GM18511 (cell line): ENCODE results near the gene MYL12B.
"Not testable (repeated sequence)": the region's sequence is repeated elsewhere in the genome, so short reads cannot be mapped to it uniquely, and the experiment has no call there.

ENCODE experiments used
- ATAC-seq: cut with Tn5 transposase; IDR thresholded peaks from one replicate; pipeline ENCODE4 v1.9.1; 2021; ENCODE audit warnings: mild to moderate bottlenecking, moderate library complexity; ENCODE audit not compliant: unreplicated experiment

Gene MYL12B

GRCh38 chr18:3261373-3262233 is at the start of gene MYL12B:
Gene MYL12B, plus strand, starts transcription at chr18:3262133. Its CDS starts 10,766 bp downstream, at chr18:3272899.
- ATAC-seq = peak; percentile 88

GRCh38 chr18:3212657-3213056 is 49.3 kb upstream of the MYL12B start:
- no peak for ATAC-seq

- ATAC-seq = no peak
Observed at GRCh38 chr18:3213300-3214059, 48.5 kb upstream of the MYL12B start.

GRCh38 chr18:3214855-3215637 is 46.9 kb upstream of the MYL12B start:
- ATAC-seq = no peak

GRCh38 chr18:3216987-3217386 is 44.9 kb upstream of the MYL12B start:
- no peak for ATAC-seq

- ATAC-seq = no peak
Observed at GRCh38 chr18:3217948-3218647, 43.8 kb upstream of the MYL12B start.

GRCh38 chr18:3218819-3219218 is 43.1 kb upstream of the MYL12B start:
- no peak for ATAC-seq

GRCh38 chr18:3219241-3219630 is 42.7 kb upstream of the MYL12B start:
- no peak for ATAC-seq

GRCh38 chr18:3219631-3220335 is 42.1 kb upstream of the MYL12B start, which contains the start of gene MYOM1:
Gene MYOM1, minus strand, starts transcription at chr18:3219968. Its CDS starts 4,745 bp downstream, at chr18:3215223.
- ATAC-seq = no peak

- not testable (repeated sequence) for ATAC-seq
Observed at GRCh38 chr18:3220868-3221267, 41.1 kb upstream of the MYL12B start.

- ATAC-seq = no peak
Observed at GRCh38 chr18:3221496-3221895, 40.4 kb upstream of the MYL12B start.

GRCh38 chr18:3223356-3223755 is 38.6 kb upstream of the MYL12B start:
- ATAC-seq = no peak

GRCh38 chr18:3224223-3224622 is 37.7 kb upstream of the MYL12B start:
- no peak for ATAC-seq

GRCh38 chr18:3225588-3225987 is 36.3 kb upstream of the MYL12B start:
- no peak for ATAC-seq

- no peak for ATAC-seq
Observed at GRCh38 chr18:3226048-3226447, 35.9 kb upstream of the MYL12B start.

- ATAC-seq = no peak
Observed at GRCh38 chr18:3230401-3231334, 31.3 kb upstream of the MYL12B start.

GRCh38 chr18:3233004-3233403 is 28.9 kb upstream of the MYL12B start:
- ATAC-seq = no peak

GRCh38 chr18:3233433-3234168 is 28.3 kb upstream of the MYL12B start:
- no peak for ATAC-seq
